Spinal cord (tissue), 10 donors: ENCODE measurements around the gene SPARCL1. TPM values are rescaled to one million over a fixed set of nuclear protein-coding genes. Genes with fewer than 3 reads are reported as not detected.
A peak's percentile ranks its signal among the peaks of the same experiment; 100 is the strongest.

Source experiments
- DNase-seq, 6 donors: peaks; one replicate each; pipeline versions ENCODE4 v3.0.0 to v3.0.0-alpha.2; 2013 to 2015; ENCODE audit warnings: low spot score in 6 of 6, low read depth in 4 of 6
- H3K27ac ChIP-seq: one replicate; pipeline ENCODE4 v1.5.1; 2013; ENCODE audit warnings: low read depth, low read length, control low read depth
- H3K27me3 ChIP-seq: one replicate; pipeline ENCODE4 v1.6.1; 2013; ENCODE audit warnings: low read length; ENCODE audit not compliant: control insufficient read depth, insufficient read depth
- H3K36me3 ChIP-seq: one replicate; pipeline ENCODE4 v1.6.1; 2013; ENCODE audit warnings: low read length; ENCODE audit not compliant: control insufficient read depth, insufficient read depth
- H3K4me1 ChIP-seq: one replicate; pipeline ENCODE4 v1.6.1; 2013; ENCODE audit warnings: low read length; ENCODE audit not compliant: control insufficient read depth, insufficient read depth
- H3K4me3 ChIP-seq: one replicate; pipeline ENCODE4 v1.5.1; 2013; ENCODE audit warnings: low read depth, low read length, control low read depth
- H3K9me3 ChIP-seq: one replicate; pipeline ENCODE4 v1.6.1; 2013; ENCODE audit warnings: low read length; ENCODE audit not compliant: control insufficient read depth, insufficient read depth
- WGBS: methylation state at CpG from one replicate; pipeline ENCODE4 v1.1.5; 2013; ENCODE audit warnings: missing lambda C conversion rate; ENCODE audit not compliant: insufficient coverage; 5-methylcytosine and 5-hydroxymethylcytosine counted together
- polyA plus RNA-seq, 2 donors: library from polyadenylated mRNA; unstranded; fragments of 120-200 nt; gene quantifications; one replicate each; pipeline ENCODE4 v1.2.1, GENCODE V29; 2013; ENCODE audit not compliant: insufficient read length in 2 of 2
- total RNA-seq, 2 donors: library from RNA; depleted of rRNA in 1 of 2; stranded (reverse); fragments of 120-200 nt in 1 of 2; fragments of >200 nt in 1 of 2; gene quantifications; one replicate each; pipeline versions ENCODE4 v1.2.3 to v1.2.4, GENCODE V29; 2013 to 2014
- donor health status: healthy.

SPARCL1 gene
- total and polyA plus RNA-seq, 4 donors = 1,228 to 2,377 (median 1,494) TPM

GRCh38 chr4:87527431-87528220 is 1.6 kb downstream of the SPARCL1 start:
- Histone ChIP-seq H3K27ac (peak overlapping the region; percentile 91), H3K9me3 (no peaks in the 10 kb centered on the region), H3K27me3 (no peaks in the 10 kb centered on the region), H3K36me3 (no peaks in the 10 kb centered on the region), H3K4me3 (peak overlapping the region; percentile 66), H3K4me1 (peaks cover 12% of the 10 kb centered on the region)
- WGBS = 13% methylated on average over 1 of the region's 2 CpGs
- DNase-seq = peak in 2 of 6 donors; percentile 62 to 68

GRCh38 chr4:87525636-87526295 is 3.4 kb downstream of the SPARCL1 start:
- H3K4me3 ChIP-seq = peak overlapping the region; percentile 66
- H3K36me3 ChIP-seq = no peaks in the 10 kb centered on the region
- H3K4me1 ChIP-seq = peaks cover 15% of the 10 kb centered on the region
- no peaks in the 10 kb centered on the region for H3K27me3 ChIP-seq
- H3K9me3 ChIP-seq = no peaks in the 10 kb centered on the region
- peak overlapping the region; percentile 91 for H3K27ac ChIP-seq
- WGBS = no CpG with 5 or more reads among the region's 3 CpGs
- peak in 4 of 6 donors; percentile 71 to 93 (median 86) for DNase-seq

DNA sequence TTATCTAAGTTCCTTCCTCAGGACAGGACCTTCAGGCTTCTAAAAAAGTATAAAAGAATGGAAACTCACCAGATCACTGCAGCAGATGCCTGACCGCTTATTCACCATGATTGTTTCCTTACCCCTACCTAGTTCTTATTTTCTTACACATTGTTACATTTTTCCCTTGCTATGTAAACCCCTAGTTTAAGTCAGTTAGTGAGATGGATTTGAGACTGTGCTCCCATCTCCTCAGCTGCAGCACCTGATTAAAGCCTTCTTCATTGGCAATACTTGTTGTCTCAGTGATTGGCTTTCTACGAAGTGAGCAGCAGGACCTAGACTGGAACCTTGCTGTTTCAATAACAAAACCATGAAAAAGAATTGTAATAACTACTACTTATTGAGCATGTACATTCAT is 4.7 kb downstream of the SPARCL1 start:
- Histone ChIP-seq H3K27me3 (no peaks in the 10 kb centered on the region), H3K9me3 (no peaks in the 10 kb centered on the region), H3K36me3 (no peaks in the 10 kb centered on the region), H3K4me1 (peaks cover 19% of the 10 kb centered on the region), H3K4me3 (no peak overlapping the region), H3K27ac (peak overlapping the region; percentile 91)
- no peak for DNase-seq
- WGBS = no CpG with 5 or more reads among the region's 2 CpGs

- Histone ChIP-seq H3K9me3 (no peaks in the 10 kb centered on the region), H3K27me3 (no peaks in the 10 kb centered on the region), H3K36me3 (no peaks in the 10 kb centered on the region), H3K4me3 (no peak overlapping the region), H3K4me1 (peaks cover 19% of the 10 kb centered on the region), H3K27ac (peak overlapping the region; percentile 3)
- 37% methylated on average over 2 of the region's 4 CpGs for WGBS
- peak in 1 of 6 donors; percentile 42 for DNase-seq
Measured at GRCh38 chr4:87523307-87523706, 5.9 kb downstream of the SPARCL1 start.

DNA sequence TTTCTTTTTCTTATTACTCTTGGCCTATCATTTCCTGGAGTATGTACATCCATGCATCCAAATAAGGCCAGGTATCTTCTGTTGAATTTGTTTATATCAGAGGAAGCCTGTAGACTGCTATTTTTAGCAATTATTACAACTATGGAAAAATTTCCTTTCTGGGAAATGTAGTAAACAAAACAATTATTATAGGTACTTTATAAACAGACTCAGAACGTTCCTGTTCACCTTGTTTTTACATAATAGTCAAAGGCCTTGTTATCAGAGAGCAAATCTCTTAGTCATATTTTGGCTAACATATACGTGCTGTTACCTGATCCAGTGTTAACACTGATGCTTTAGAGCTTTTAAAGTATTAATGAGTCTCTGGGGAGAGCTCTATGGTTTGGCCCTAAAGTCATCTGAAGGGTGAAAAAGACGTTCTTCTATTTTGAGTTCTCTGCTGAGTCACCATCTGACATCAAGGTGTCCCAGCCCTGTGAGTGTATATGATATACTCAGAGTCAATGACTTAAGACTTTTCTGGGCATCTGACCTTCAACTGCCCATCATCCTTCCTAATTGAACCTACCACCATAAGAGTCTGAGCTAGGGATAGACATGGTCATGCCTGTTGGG is 7.3 kb downstream of the SPARCL1 start:
- no peak overlapping the region for H3K4me3 ChIP-seq
- H3K36me3 ChIP-seq = no peaks in the 10 kb centered on the region
- peaks cover 19% of the 10 kb centered on the region for H3K4me1 ChIP-seq
- DNase-seq = no peak
- no peaks in the 10 kb centered on the region for H3K27me3 ChIP-seq
- no peaks in the 10 kb centered on the region for H3K9me3 ChIP-seq
- H3K27ac ChIP-seq = peak overlapping the region; percentile 72
- WGBS = 40% methylated on average over 1 of the region's 3 CpGs

DNA sequence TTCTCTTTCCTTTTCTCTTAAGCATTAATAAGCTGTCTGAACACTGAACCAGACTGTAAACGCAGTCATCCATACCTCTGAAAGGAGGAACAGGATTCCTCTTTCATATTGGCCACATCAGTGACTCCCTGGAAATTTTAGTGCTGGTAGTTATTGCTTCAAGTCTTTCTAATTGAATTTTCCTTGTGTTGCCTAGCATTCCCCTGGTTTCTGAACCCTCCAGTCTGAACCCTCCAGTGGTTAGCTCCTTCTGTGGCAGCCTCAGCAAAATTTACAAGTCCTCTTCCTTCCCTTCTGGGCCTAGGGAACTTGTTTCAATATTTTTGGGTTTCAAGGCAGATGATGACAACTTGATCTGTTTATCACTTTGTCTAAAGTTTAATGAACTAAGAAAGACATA is 7.9 kb downstream of the SPARCL1 start:
- Histone ChIP-seq H3K4me3 (no peak overlapping the region), H3K27ac (peak overlapping the region; percentile 72)

DNA sequence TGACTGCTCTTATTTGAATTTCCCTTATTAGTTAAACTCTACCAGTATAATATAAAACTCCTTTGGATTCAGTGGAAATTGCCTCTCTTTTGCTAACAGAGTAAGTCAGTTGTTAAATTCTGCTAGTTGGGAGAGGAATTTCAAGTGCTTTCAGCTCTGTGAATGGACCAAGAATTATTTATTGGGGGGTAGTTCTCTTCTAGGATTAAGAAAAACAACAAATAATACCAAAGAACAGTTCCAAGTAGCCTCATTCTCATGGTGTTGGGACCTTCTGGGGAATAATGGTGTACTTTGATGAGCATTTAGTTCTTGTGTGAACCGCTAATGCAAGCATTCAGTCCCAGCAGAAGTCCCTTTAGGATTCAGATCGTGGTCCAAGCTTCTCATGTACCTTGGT is 11.6 kb downstream of the SPARCL1 start:
- Histone ChIP-seq H3K9me3 (no peaks in the 10 kb centered on the region), H3K27me3 (no peaks in the 10 kb centered on the region), H3K27ac (peak overlapping the region; percentile 79), H3K36me3 (no peaks in the 10 kb centered on the region), H3K4me3 (no peak overlapping the region), H3K4me1 (peaks cover 14% of the 10 kb centered on the region)
- 69% methylated on average over 2 of the region's 2 CpGs for WGBS
- peak in 2 of 6 donors; percentile 73 to 74 for DNase-seq

More for the DNA sequence above, 7.9 kb downstream of the SPARCL1 start:
- DNase-seq = no peak
- H3K9me3 ChIP-seq = no peaks in the 10 kb centered on the region
- no peaks in the 10 kb centered on the region for H3K27me3 ChIP-seq
- no peaks in the 10 kb centered on the region for H3K36me3 ChIP-seq
- WGBS = no CpG with 5 or more reads among the region's 1 CpG
- H3K4me1 ChIP-seq = peaks cover 22% of the 10 kb centered on the region

DNA sequence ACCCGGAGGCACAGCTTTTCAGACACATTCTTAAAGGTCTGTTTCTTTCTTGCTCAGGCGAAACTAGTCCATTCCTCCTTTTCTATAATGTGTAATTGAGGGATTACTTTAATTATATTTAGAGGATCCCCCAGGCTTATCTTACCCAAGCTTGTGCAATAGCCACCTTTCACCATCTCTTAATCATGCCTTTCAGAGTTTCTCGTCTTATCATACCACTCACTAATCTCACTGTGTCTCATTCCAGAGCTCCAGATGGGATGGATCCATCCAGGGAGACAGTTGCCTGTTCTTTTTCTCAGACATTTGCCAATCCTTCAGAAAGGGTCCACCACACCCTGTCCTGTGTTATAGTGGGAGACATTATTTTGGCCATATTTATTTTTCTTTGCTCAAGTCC is 12.5 kb downstream of the SPARCL1 start:
- H3K36me3 ChIP-seq = no peaks in the 10 kb centered on the region
- DNase-seq = no peak
- WGBS = 50% methylated on average over 1 of the region's 3 CpGs
- H3K9me3 ChIP-seq = no peaks in the 10 kb centered on the region
- H3K27me3 ChIP-seq = no peaks in the 10 kb centered on the region
- H3K27ac ChIP-seq = peak overlapping the region; percentile 65
- no peak overlapping the region for H3K4me3 ChIP-seq
- H3K4me1 ChIP-seq = peaks cover 11% of the 10 kb centered on the region

DNA sequence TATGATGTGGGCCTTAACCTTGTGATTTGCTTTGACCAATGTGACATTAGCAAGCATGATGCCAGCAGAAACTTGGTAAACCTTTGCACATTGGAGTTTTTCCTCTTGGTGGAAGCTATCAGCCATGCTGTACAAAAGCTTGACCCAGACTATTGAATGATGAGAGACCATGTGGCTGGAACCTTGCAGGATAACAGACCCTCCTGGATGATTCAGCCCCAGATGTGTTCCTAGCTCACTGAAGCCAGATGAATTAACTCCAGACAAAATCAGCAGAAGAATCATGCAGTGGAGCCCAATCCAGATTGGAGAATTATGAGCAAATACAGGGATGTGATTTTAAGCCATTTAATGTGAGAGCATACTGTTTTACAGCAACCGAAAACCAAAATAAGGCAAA is 16.8 kb downstream of the SPARCL1 start:
- no peak overlapping the region for H3K4me3 ChIP-seq
- no peaks in the 10 kb centered on the region for H3K27me3 ChIP-seq
- H3K27ac ChIP-seq = no peak overlapping the region
- no peaks in the 10 kb centered on the region for H3K9me3 ChIP-seq
- no CpG with 5 or more reads among the region's 1 CpG for WGBS
- peaks cover 18% of the 10 kb centered on the region for H3K4me1 ChIP-seq
- DNase-seq = no peak
- peaks cover 5% of the 10 kb centered on the region for H3K36me3 ChIP-seq
